GM18526 (cell line): ENCODE data around the gene PITX1.

Experiments
- POLR2A ChIP-seq: IDR thresholded peaks from 3 replicates; pipeline ENCODE4 v1.6.1; 2011; ENCODE audit not compliant: insufficient read length; ENCODE audit errors: extremely low read depth

The PITX1 gene

DNA sequence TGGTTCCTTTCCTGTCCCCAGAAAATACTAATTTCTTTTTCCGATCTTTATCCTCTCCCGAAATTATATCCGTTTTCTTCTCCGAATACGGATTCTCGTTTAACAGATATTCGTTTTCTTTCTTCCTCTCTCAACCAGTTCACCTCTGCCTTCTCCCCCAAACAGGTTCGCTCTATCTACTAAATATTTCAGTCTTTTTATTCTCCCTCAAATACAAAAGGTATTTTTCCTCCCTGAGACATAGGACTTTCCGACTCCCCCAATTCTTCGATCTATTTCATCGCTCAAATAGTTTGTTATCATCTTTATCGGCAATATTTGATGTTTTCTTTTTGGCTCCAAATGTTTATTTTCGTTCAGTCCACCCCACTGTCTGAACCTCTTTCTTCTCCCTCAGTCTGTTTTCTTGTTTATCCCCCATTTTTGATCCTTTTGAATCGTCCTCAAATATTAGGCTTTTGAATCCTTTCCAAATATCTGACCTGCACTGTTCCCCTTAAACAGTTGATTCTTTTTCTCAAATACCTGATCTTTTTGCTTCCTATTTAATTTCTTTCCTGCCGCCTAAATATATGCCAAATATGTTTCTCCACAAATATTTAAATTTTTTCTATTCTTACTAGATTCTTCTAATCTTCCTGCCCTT is 4.4 kb downstream of the PITX1 start:
- TF ChIP-seq POLR2A: no peak

GRCh38 chr5:135028791-135029476 is 5.1 kb downstream of the PITX1 start:
- no peak for TF ChIP-seq POLR2A

- TF ChIP-seq POLR2A: no peak
Measured at GRCh38 chr5:135027697-135028615, 6.1 kb downstream of the PITX1 start.

GRCh38 chr5:135027266-135027696 is 6.7 kb downstream of the PITX1 start:
- TF ChIP-seq POLR2A: no peak

DNA sequence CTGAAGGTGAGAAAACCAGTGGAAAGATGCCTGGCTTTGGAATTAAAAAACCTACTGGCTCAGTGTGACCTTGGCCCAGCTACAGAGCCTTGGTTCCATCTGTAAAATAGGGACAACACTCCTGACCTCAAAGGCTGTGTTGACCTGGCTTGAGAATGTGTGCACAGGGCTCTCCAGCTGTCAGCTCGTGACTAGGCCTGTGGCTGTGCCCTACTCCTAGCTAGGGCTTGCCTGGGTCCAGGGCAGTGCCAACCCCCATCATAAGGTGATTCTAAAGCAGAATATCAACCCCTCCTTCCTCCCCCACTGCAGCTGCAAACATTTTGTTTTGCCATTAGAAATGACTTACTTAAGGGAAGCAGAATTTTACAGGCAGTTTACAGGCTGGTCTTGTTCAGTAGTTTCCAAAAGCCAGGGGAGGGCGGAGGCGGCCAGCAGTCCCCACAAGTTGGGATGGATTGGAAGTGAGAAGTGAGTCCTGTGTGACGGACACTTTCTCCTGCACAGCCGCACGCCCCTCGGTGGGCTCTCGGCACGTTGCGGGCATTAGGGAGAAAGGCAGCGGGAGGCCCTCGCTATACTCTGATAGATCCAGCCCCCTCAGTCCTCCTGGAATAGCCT is 7.3 kb downstream of the PITX1 start:
- TF ChIP-seq POLR2A: no peak

DNA sequence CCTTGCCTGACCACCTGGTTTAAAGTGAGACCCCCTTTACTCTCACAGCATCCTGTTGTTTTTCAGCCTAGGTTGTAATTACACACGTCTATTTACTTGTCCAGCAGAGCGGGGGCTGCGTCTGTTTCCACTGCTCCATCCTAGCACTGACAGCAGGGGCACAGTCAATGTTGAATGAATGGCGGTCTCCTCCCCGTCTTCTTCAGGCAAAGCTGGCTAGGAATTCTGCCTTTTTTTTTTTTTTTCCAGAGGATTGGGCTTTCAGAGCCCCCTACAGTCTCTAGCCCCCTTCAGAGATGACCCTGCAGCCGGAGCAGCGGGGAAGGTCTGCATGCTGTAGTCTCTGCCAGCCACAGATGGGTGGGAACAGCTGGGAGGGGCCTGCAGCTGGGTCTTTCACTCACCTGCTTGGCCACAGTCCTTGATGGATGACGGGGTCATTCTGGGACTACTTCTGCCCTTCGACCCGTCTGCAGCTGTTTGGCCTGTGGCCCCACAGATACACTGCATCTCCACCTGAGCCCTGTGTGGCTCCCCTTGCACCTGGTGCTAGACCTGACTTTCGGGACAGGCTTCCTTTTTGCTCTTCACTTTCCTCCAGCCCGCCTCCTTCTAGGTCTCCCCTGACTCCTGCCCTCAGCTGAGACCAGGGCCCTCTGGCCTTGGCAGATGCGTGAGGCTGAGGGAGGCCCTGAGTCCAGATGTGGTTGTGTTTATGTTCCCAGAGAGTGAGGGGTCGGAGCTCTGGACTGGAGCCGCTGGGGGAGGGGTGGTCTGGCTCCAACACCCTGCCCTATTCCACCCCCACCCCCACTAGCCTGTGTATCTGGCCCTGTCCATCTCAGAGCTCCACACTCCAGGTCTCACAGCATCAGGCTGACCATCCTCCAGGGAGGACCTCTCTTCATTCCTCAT is 8.0 kb downstream of the PITX1 start:
- no peak for TF ChIP-seq POLR2A

DNA sequence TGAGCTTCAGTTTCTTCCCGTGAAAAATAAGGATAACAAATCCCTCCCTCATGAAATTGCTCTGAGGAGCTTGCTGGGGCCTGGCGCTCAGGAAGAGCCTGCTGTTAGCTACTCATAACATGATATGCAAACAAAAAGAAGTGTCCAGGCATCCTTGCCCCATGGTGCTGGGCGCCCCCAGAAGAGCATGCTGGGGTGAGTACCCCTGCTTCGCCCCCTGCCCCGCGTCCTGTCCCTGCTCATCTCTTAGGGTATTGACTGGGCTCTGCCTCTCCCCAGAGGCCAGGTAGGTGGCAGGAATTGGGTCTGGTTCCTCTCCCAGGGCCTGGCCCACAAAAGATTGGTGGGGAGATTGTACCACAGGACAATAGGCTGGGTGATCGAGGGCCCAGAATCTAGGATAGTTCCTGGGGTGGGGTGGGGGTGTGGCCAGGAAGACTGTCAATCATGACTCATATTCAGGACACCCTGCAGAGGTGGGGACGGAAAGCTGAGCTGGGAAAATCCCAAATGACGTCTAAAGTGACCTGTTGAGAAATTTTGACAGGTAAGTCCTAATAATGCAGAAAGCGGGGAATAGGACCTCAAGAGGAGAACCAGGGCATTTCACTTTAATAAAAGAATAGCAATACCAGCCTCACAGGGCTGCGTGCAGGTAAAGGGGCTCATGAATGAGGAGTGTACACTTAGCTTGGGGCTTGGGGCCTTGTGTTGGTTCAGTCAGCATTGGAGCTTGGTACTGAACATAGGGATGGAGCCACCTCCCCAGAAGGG is 8.9 kb downstream of the PITX1 start:
- TF ChIP-seq POLR2A: no peak

DNA sequence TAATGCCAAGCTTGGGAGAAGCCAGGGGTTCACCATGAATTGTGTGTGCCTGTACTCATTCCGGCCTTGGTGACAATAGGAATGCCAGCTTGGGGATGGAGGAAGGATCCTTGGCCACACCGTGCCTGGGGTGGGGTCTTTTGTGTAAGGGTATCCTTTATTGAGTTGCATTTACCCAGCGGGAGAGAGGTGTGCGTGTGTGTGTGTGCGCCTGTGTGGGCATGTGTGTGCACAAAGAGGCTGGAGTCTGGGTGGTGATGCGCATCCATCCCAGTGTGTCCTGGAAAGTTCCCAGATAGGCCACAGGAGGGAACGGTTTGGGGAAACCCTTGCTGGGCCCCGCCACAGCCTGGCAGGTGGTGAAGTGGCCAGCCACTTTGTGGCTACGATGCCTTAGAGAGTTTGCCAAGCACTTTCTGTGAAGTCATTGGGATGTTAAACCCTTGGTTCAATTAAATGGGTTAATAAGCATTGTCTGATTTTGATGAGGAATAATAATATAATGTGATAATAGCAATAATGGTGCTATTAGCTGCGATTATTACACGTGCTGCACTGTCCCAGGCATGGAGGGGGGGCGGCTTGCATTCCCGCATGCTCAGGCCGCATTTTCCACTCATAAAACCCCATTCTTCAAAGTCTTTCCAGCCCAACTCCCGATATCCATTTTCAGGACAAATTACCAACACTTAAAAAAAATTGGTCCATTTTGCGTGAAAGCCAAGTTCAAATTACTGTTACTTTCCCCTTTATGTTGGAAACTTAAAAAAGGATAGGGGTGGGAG is 13.7 kb downstream of the PITX1 start:
- no peak for TF ChIP-seq POLR2A

DNA sequence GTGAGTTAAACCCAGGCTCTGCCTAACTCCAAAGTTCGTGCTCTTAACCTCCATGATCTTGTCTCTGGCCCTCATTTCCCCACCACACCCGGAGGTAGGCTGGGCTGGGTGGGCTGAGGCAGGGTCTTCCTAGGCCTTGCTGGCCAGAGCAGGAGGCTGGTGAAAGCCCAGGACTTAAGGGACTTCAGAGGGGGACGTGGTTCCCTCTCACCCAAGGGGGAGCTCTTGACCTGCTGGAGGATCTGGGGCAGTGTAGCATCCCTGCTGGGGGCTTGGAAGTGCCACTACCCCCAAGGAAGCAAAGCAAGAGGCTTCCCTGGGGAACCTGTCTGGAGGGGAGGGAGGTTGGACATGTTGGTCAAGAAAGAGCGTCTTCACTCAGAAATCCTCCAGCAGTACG is 14.7 kb downstream of the PITX1 start:
- no peak for TF ChIP-seq POLR2A

- no peak for TF ChIP-seq POLR2A
Measured at GRCh38 chr5:135018457-135018856, 15.6 kb downstream of the PITX1 start.

GRCh38 chr5:135016861-135017290 is 17.2 kb downstream of the PITX1 start:
- TF ChIP-seq POLR2A: no peak

DNA sequence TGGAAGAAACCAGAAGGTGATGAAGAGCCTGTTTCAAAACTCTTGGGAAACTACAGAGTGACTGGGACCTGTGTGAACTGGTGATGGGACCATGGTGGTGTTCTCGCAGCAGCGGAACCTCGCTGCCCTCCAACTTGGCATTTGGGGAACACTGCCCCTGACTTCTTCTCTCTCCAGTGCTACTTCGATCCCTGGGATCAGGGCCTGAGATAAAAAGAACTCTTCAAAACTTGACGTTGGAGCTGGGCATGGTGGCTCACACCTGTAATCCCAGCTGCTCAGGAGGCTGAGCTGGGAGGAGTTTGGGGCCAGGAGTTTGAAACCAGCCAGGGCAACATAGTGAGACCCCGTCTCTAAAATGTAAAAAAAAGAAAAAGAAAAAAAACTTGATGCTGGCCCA is 18.1 kb downstream of the PITX1 start:
- TF ChIP-seq POLR2A: no peak
